ENCODE measurements around the gene CRTC1. TPM values are rescaled to one million over a fixed set of nuclear protein-coding genes. Genes with fewer than 3 reads are reported as not detected.
A peak's percentile ranks its signal among the peaks of the same experiment; 100 is the strongest.

The CRTC1 gene, protein sequence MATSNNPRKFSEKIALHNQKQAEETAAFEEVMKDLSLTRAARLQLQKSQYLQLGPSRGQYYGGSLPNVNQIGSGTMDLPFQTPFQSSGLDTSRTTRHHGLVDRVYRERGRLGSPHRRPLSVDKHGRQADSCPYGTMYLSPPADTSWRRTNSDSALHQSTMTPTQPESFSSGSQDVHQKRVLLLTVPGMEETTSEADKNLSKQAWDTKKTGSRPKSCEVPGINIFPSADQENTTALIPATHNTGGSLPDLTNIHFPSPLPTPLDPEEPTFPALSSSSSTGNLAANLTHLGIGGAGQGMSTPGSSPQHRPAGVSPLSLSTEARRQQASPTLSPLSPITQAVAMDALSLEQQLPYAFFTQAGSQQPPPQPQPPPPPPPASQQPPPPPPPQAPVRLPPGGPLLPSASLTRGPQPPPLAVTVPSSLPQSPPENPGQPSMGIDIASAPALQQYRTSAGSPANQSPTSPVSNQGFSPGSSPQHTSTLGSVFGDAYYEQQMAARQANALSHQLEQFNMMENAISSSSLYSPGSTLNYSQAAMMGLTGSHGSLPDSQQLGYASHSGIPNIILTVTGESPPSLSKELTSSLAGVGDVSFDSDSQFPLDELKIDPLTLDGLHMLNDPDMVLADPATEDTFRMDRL
- 1 to 10 TPM; 5.1 TPM for total RNA-seq

- DNase-seq = peak; percentile 94
- Mint-ChIP-seq H3K4me3 (peak within 1 kb of the TSS; percentile 90), H3K36me3 (no peaks in the 10 kb centered on the region), H3K27me3 (no peaks in the 10 kb centered on the region), H3K27ac (peak within 1 kb of the TSS; percentile 92), H3K9me3 (no peaks in the 10 kb centered on the region), H3K4me1 (peaks cover 21% of the 10 kb centered on the region)
These were observed at the start of gene CRTC1 for GRCh38 chr19:18683109-18683957. Gene CRTC1 (plus strand): TSS chr19:18683680. CDS start chr19:18683703, 23 bp downstream.

DNA sequence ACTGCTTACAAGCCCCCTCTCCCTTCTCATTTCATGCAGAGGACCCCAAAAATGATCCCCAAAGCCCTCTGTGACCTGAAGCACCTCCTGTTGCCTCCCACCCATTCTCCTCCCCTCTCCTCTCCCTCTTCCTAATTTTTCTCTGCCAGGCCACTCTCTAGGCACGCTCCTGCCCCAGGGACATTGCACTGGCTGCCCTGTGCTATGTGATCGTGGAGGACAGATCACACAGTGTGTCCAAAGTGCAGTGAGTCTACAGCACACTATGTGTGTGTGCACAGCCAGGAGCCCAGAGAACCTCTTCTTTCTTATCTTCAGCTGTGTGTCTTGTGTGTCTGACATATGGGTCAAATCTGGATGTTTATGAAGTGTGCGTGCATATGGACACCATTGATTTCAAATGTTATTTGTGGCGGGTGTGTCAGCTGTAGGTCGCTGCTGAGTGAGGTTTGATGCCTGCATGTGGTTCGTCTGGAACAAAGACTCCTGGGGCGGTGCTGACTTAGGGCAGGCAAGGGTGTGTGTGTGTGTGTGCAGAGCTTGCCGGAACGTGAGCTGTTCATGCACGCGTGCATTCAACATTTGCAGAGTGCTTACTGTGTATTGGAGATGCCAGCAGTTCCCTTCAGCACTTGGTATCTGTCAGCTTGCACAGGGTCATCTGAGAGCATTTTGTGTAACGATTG, 48.7 kb upstream of the CRTC1 start:
- H3K4me3 Mint-ChIP-seq = no peak overlapping the region
- no peak for DNase-seq
- no peaks in the 10 kb centered on the region for H3K36me3 Mint-ChIP-seq
- H3K27ac Mint-ChIP-seq = no peak overlapping the region
- H3K4me1 Mint-ChIP-seq = peaks cover 18% of the 10 kb centered on the region
- no peaks in the 10 kb centered on the region for H3K27me3 Mint-ChIP-seq
- H3K9me3 Mint-ChIP-seq = no peaks in the 10 kb centered on the region

GRCh38 chr19:18635831-18636182, 47.7 kb upstream of the CRTC1 start:
- H3K27ac Mint-ChIP-seq = no peak overlapping the region
- no peak for DNase-seq
- no peaks in the 10 kb centered on the region for H3K9me3 Mint-ChIP-seq
- H3K36me3 Mint-ChIP-seq = no peaks in the 10 kb centered on the region
- H3K4me3 Mint-ChIP-seq = peak overlapping the region; percentile 89
- peaks cover 18% of the 10 kb centered on the region for H3K4me1 Mint-ChIP-seq
- H3K27me3 Mint-ChIP-seq = no peaks in the 10 kb centered on the region

DNA sequence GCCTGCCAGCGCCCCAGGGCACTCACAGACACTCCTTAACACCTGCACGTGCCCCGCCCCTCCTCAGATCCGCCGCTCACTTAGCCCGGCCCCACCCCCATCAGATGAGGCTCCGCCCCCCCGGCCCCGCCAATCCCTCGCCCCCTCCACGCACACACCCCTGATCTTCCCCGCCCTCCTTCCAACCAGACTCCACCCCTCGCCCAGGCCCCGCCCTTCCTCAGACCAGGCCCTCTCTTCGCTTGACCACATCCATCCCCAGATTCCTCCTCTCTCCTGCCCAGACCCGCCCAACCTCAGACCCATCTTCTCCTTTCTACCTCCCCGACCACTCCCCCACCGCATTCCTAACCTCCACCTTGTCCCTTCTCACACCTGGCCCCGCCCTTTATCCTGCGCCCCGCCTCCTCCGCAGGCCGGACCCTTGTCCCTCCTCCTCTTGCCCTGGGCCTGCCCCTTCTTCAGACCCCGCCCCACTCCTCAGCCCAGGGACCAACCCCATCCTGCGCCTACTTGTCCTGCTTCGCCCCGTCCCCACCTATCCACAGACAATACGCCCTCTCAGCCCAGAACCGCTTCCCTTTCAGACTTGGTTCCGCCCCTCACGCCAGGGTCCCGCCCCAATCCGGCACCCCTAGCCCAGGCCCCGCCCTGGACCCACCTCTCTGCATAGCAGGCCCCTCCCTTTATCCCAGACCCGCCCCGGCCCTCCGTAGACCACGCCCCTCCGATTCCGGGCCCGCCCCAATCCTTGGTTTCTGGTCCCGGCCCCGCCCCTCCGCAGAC, 47.1 kb upstream of the CRTC1 start:
- H3K27ac Mint-ChIP-seq = peak overlapping the region; percentile 89
- no peaks in the 10 kb centered on the region for H3K9me3 Mint-ChIP-seq
- no peaks in the 10 kb centered on the region for H3K27me3 Mint-ChIP-seq
- H3K4me3 Mint-ChIP-seq = peak overlapping the region; percentile 89
- peaks cover 18% of the 10 kb centered on the region for H3K4me1 Mint-ChIP-seq
- DNase-seq = peak; percentile 97
- H3K36me3 Mint-ChIP-seq = no peaks in the 10 kb centered on the region

- Mint-ChIP-seq H3K4me1 (peaks cover 18% of the 10 kb centered on the region), H3K9me3 (no peaks in the 10 kb centered on the region), H3K27ac (peak within 1 kb of the TSS; percentile 89), H3K4me3 (peak within 1 kb of the TSS; percentile 89), H3K36me3 (no peaks in the 10 kb centered on the region), H3K27me3 (no peaks in the 10 kb centered on the region)
- DNase-seq = no peak
These were observed 46.4 kb upstream of the CRTC1 start, which contains the start of gene KLHL26 for GRCh38 chr19:18636969-18637629. Gene KLHL26 (plus strand): TSS chr19:18637028. CDS start chr19:18637055, 27 bp downstream.

DNA sequence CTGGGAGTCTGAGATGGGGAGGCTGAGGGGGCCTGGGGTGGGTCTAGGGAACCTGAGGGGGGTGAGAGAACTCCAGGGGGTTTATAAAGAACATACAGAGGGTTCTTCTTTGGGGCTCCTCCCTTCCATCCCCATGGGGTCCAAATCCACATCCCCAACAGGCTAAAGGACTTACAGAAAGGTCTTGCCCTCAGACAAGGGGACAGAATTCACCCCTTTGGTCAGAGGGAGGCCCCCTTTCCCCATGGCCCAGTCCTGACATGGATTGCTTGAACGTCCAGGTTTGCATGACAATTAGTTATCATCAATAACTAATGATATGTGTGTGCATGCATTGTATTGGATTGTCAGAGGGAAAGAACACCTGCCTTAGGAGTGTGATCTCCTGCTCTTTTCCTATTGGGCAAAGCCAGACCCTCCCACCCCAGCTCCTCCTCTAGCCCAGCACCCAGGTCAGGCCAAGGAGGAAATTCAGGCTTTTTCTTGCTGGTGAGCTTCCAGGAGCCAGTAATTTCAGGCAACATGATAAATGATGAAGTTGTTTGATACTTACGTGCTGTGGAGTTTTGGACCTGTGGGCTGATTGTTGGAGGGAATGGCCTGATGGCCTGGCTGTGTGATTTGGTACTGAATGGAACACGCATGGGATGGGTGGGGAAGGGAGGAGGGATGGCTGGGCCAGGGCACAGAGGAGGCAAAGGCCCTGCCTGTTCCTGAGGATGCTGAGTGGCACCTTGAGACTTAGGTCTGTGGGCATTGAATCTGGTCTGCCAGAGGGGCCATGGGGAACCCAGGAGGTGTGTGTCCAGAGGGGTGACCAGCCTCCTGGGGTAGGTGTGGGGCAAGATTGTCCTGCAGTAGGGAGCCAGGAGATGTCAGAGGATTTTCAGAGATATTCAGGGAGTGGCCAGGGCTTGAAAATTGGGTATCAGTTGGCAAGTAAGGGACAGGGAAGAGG, 45.5 kb upstream of the CRTC1 start:
- Mint-ChIP-seq H3K9me3 (no peaks in the 10 kb centered on the region), H3K27ac (peak overlapping the region; percentile 3), H3K4me1 (peaks cover 18% of the 10 kb centered on the region), H3K4me3 (peak overlapping the region; percentile 89), H3K36me3 (no peaks in the 10 kb centered on the region), H3K27me3 (no peaks in the 10 kb centered on the region)
- DNase-seq = no peak

GRCh38 chr19:18639706-18640243, 43.7 kb upstream of the CRTC1 start:
- Mint-ChIP-seq H3K27ac (no peak overlapping the region), H3K27me3 (no peaks in the 10 kb centered on the region), H3K4me3 (no peak overlapping the region), H3K9me3 (no peaks in the 10 kb centered on the region), H3K4me1 (peaks cover 23% of the 10 kb centered on the region), H3K36me3 (peaks cover 6% of the 10 kb centered on the region)
- no peak for DNase-seq

- peaks cover 19% of the 10 kb centered on the region for H3K4me1 Mint-ChIP-seq
These were observed 39.1 kb upstream of the CRTC1 start for GRCh38 chr19:18644196-18645034.

GRCh38 chr19:18645035-18645511, 38.4 kb upstream of the CRTC1 start:
- Mint-ChIP-seq H3K27me3 (no peaks in the 10 kb centered on the region), H3K4me3 (no peak overlapping the region), H3K27ac (no peak overlapping the region), H3K9me3 (no peaks in the 10 kb centered on the region), H3K4me1 (peaks cover 19% of the 10 kb centered on the region), H3K36me3 (peaks cover 7% of the 10 kb centered on the region)
- no peak for DNase-seq

More at GRCh38 chr19:18644196-18645034, 39.1 kb upstream of the CRTC1 start:
- H3K27me3 Mint-ChIP-seq = no peaks in the 10 kb centered on the region
- DNase-seq = no peak
- no peak overlapping the region for H3K27ac Mint-ChIP-seq
- H3K4me3 Mint-ChIP-seq = no peak overlapping the region
- H3K9me3 Mint-ChIP-seq = no peaks in the 10 kb centered on the region
- H3K36me3 Mint-ChIP-seq = peaks cover 7% of the 10 kb centered on the region

DNA sequence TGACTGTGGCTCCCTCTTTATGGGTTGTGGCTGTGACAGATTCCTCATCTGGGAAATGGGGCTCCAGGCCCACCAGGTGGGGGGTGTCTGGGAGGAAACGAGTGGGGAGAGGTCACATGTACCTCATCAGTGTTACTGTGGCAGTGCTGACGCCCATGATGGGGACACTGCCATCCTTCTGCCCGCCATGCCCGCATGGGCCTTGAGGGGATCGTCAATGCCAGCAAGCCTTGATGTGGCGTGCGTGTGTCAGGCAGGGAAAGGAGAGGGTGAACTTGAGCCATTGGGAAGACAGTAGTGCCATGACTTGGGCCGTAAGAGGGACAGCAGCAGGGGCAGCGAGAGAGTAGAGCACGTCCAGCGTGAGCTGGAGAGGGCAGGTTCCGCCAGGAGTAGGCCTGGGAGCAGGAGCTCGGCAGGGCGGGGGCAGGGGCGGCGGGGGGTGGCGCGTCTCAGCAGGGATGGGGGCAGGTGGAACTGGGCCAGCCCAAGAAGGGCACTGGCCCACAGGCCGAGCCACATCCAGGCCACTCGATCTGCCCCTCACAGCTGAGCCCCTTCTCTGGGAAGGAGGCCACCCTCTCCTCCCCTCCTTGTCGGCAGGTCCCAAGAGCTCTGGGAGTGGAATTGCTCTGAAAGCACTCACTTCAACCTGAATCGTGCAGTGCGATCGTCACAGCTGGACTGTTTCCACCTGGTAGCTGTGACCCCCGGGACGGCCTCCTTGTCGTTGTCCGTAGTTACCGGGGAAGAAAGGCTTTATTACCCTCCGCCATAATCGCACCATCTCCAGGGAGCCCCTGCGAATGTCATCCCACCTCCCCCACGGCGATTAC, 36.7 kb upstream of the CRTC1 start:
- H3K4me3 Mint-ChIP-seq = no peak overlapping the region
- no peak overlapping the region for H3K27ac Mint-ChIP-seq
- H3K9me3 Mint-ChIP-seq = no peaks in the 10 kb centered on the region
- DNase-seq = no peak
- peaks cover 11% of the 10 kb centered on the region for H3K36me3 Mint-ChIP-seq
- no peaks in the 10 kb centered on the region for H3K27me3 Mint-ChIP-seq
- H3K4me1 Mint-ChIP-seq = peaks cover 19% of the 10 kb centered on the region

- Mint-ChIP-seq H3K4me3 (no peak overlapping the region), H3K4me1 (peaks cover 21% of the 10 kb centered on the region), H3K27me3 (no peaks in the 10 kb centered on the region), H3K36me3 (peaks cover 12% of the 10 kb centered on the region), H3K27ac (no peak overlapping the region), H3K9me3 (no peaks in the 10 kb centered on the region)
- no peak for DNase-seq
These were observed 36.1 kb upstream of the CRTC1 start for GRCh38 chr19:18647371-18647767.
